ENCODE data around the gene BAG5. TPM values are rescaled to one million over a fixed set of nuclear protein-coding genes. Genes with fewer than 3 reads are reported as not detected.

The BAG5 gene
- total and polyA plus RNA-seq, 2 of the 4 experiments (the other 2 are of a cell fraction) = 6.7 to 22.2 TPM

- no peak overlapping the region for H2BK5ac ChIP-seq (ENCODE audit: low read depth, low read length, poor library complexity, severe bottlenecking)
- H3K4me1 ChIP-seq (ENCODE audit: control insufficient read depth, insufficient read depth, low read length) = peaks cover 13% of the 10 kb centered on the region
- CTCF ChIA-PET = no interaction called here
- H3K36me3 ChIP-seq (ENCODE audit: control insufficient read depth, insufficient read depth, low read length) = peaks cover 12% of the 10 kb centered on the region; the same call in 1 of the 2 replicates
- no peak overlapping the region for H2BK20ac ChIP-seq (ENCODE audit: low read depth, low read length)
- DNase-seq = no peak
- dilution Hi-C loops (cut with HindIII; ENCODE audit: low sequenced_read_pairs, unreplicated experiment) = no loop called here
- H4K20me1 ChIP-seq (ENCODE audit: insufficient read depth, low read length) = peaks cover 26% of the 10 kb centered on the region
- POLR2A ChIA-PET (ENCODE audit: unreplicated experiment) = no interaction called here
- no peak overlapping the region for H3K14ac ChIP-seq (replicated peaks; ENCODE audit: low read depth, low read length)
- no peak overlapping the region for H2BK15ac ChIP-seq (ENCODE audit: low read depth, low read length)
- H4K91ac ChIP-seq (ENCODE audit: insufficient read depth, low read depth, low read length) = no peak overlapping the region
- H3K9me1 ChIP-seq (ENCODE audit: insufficient read depth, low read length) = peaks cover 13% of the 10 kb centered on the region
- H4K5ac ChIP-seq (ENCODE audit: low read depth, low read length) = no peak overlapping the region
- no peaks in the 10 kb centered on the region for H3K9me3 ChIP-seq (ENCODE audit: control insufficient read depth, insufficient read depth, low read length)
- no peak overlapping the region for H3K56ac ChIP-seq (ENCODE audit: extremely low read depth, insufficient read depth, low read length)
- no peak overlapping the region for H3K4me3 ChIP-seq (ENCODE audit: insufficient read depth, low read depth, low read length)
- in situ Hi-C loops (cut with MboI; ENCODE audit: low sequenced_read_pairs) = no loop called here
- H2AFZ ChIP-seq (replicated peaks; ENCODE audit: low read length, poor library complexity) = no peak overlapping the region
- H2BK120ac ChIP-seq (ENCODE audit: low read depth, low read length) = no peak overlapping the region
- no peak overlapping the region for H3K18ac ChIP-seq (ENCODE audit: low read depth, low read length)
- H3K27me3 ChIP-seq (ENCODE audit: control insufficient read depth, insufficient read depth, low read length) = no peaks in the 10 kb centered on the region
- WGBS, 2 experiments (ENCODE audit: extremely low coverage in 2 of 2, insufficient read length in 1 of 2) = 94% methylated on average over 13 of the region's 32 CpGs; no CpG with 5 or more reads in 1 of the 2 experiments
- intact Hi-C loops (cut with micrococcal nuclease) = no loop called here
- BruUV-seq (replicated peaks) = no TSS peak
- H3K9ac ChIP-seq (ENCODE audit: low read depth, low read length) = no peak overlapping the region
- no peak overlapping the region for H2AK9ac ChIP-seq (replicated peaks; ENCODE audit: low read depth, low read length, poor library complexity)
- no peak overlapping the region for H3K4ac ChIP-seq (ENCODE audit: low read depth, low read length)
- H2AK5ac ChIP-seq (ENCODE audit: low read depth, low read length) = no peak overlapping the region
- peaks cover 0 to 44% of the 10 kb centered on the region in 2 experiments; a peak in 3 of 4 replicates for H3K79me1 ChIP-seq (ENCODE audit: low read depth in 1 of 2, low read length in 2 of 2)
- H4K8ac ChIP-seq (ENCODE audit: low read depth in 2 of 2, low read length in 2 of 2) = no peak overlapping the region
- H3K27ac ChIP-seq (ENCODE audit: insufficient read depth, low read length) = no peak overlapping the region
- ATAC-seq (ENCODE audit: low read depth) = no peak
- no peak overlapping the region for H3K23ac ChIP-seq (ENCODE audit: low read depth, low read length)
- H3K4me2 ChIP-seq (ENCODE audit: low read depth, low read length) = no peak overlapping the region
- TF ChIP-seq SMC3 (IDR thresholded peaks at IDR 0.05; ENCODE audit: low read depth, low read length) = no peak
- TF ChIP-seq, protein P1, sequence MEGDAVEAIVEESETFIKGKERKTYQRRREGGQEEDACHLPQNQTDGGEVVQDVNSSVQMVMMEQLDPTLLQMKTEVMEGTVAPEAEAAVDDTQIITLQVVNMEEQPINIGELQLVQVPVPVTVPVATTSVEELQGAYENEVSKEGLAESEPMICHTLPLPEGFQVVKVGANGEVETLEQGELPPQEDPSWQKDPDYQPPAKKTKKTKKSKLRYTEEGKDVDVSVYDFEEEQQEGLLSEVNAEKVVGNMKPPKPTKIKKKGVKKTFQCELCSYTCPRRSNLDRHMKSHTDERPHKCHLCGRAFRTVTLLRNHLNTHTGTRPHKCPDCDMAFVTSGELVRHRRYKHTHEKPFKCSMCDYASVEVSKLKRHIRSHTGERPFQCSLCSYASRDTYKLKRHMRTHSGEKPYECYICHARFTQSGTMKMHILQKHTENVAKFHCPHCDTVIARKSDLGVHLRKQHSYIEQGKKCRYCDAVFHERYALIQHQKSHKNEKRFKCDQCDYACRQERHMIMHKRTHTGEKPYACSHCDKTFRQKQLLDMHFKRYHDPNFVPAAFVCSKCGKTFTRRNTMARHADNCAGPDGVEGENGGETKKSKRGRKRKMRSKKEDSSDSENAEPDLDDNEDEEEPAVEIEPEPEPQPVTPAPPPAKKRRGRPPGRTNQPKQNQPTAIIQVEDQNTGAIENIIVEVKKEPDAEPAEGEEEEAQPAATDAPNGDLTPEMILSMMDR (conservative IDR thresholded peaks at IDR 0.05; ENCODE audit: low read depth, low read length) = no peak
- no peak for TF ChIP-seq NFE2L2 (IDR thresholded peaks at IDR 0.05; ENCODE audit: low read depth, low read length)
- TF ChIP-seq RFX5 (IDR thresholded peaks at IDR 0.05; ENCODE audit: low read depth, low read length) = no peak
- TF ChIP-seq, protein P2, sequence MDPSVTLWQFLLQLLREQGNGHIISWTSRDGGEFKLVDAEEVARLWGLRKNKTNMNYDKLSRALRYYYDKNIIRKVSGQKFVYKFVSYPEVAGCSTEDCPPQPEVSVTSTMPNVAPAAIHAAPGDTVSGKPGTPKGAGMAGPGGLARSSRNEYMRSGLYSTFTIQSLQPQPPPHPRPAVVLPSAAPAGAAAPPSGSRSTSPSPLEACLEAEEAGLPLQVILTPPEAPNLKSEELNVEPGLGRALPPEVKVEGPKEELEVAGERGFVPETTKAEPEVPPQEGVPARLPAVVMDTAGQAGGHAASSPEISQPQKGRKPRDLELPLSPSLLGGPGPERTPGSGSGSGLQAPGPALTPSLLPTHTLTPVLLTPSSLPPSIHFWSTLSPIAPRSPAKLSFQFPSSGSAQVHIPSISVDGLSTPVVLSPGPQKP (IDR thresholded peaks at IDR 0.05; ENCODE audit: borderline replicate concordance, low read depth, low read length) = no peak
- no peak for TF ChIP-seq MAFK (IDR thresholded peaks at IDR 0.05; ENCODE audit: low read depth, low read length)
- TF ChIP-seq POLR2A (IDR thresholded peaks at IDR 0.05; ENCODE audit: low read depth, low read length) = no peak
- no peak for TF ChIP-seq CHD1 (IDR thresholded peaks at IDR 0.05; ENCODE audit: low read depth, low read length)
- no peak for TF ChIP-seq MXI1 (IDR thresholded peaks at IDR 0.05; ENCODE audit: borderline replicate concordance, low read depth, low read length)
- no peak for TF ChIP-seq RAD21 (IDR thresholded peaks at IDR 0.05; ENCODE audit: low read length)
- TF ChIP-seq, protein P3, sequence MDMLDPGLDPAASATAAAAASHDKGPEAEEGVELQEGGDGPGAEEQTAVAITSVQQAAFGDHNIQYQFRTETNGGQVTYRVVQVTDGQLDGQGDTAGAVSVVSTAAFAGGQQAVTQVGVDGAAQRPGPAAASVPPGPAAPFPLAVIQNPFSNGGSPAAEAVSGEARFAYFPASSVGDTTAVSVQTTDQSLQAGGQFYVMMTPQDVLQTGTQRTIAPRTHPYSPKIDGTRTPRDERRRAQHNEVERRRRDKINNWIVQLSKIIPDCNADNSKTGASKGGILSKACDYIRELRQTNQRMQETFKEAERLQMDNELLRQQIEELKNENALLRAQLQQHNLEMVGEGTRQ (IDR thresholded peaks at IDR 0.05; ENCODE audit: low read depth, low read length) = no peak
- TF ChIP-seq FOS (IDR thresholded peaks at IDR 0.05; ENCODE audit: low read depth, low read length) = no peak
- TF ChIP-seq MAZ (IDR thresholded peaks at IDR 0.05; ENCODE audit: borderline replicate concordance, low read depth, low read length) = no peak
- TF ChIP-seq RCOR1 (IDR thresholded peaks at IDR 0.05; ENCODE audit: insufficient replicate concordance, low read length) = no peak
- TF ChIP-seq CEBPB (IDR thresholded peaks at IDR 0.05; ENCODE audit: low read depth, low read length) = no peak
These were observed 30.0 kb downstream of the BAG5 start for GRCh38 chr14:103532216-103533136.
